Measurements from ENCODE around the gene NUCB2. TPM values are rescaled to one million over a fixed set of nuclear protein-coding genes. Genes with fewer than 3 reads are reported as not detected.
A peak's percentile ranks its signal among the peaks of the same experiment; 100 is the strongest.

Gene NUCB2
- total RNA-seq, 2 experiments from 2014 or later = 42.4 to 73.0 TPM

- H3K9me2 ChIP-seq (ENCODE audit: insufficient read depth, low read length) = no peaks in the 10 kb centered on the region
- CTCF ChIA-PET (ENCODE audit: unreplicated experiment) = interaction anchor here (0.7 to 1.0 kb wide), 2 partner anchors 27 to 174 kb away, joined by 3 read pairs; no protein-coding TSS in a partner anchor
- BruUV-seq (replicated peaks) = no TSS peak
- no peak for DNase-seq (ENCODE audit: low spot score)
- peak overlapping the region; percentile 72 for H3K27ac ChIP-seq (ENCODE audit: low read depth, low read length, poor library complexity, severe bottlenecking)
- no peaks in the 10 kb centered on the region for H4K20me1 ChIP-seq (ENCODE audit: insufficient read depth, low read length)
- peaks cover 22% of the 10 kb centered on the region for H3K79me2 ChIP-seq (ENCODE audit: insufficient read depth, low read depth, low read length)
- intact Hi-C loops (cut with micrococcal nuclease; ENCODE audit: unreplicated experiment) = loop anchor here (1.0 to 2.0 kb wide), 4 partner anchors 77 to 277 kb away; partner anchors contain the start of genes NUCB2 and RPS13
- peak overlapping the region; percentile 61 for H2AFZ ChIP-seq (ENCODE audit: low read length)
- H3K36me3 ChIP-seq (ENCODE audit: insufficient read depth, low read length) = peaks cover 23% of the 10 kb centered on the region
- H3K4me3 ChIP-seq (ENCODE audit: low read depth, low read length, poor library complexity, severe bottlenecking) = peak overlapping the region; percentile 70
- no peak for TF ChIP-seq EZH2phosphoT487 (IDR thresholded peaks at IDR 0.05; ENCODE audit: borderline replicate concordance, low read depth, low read length)
- TF ChIP-seq, protein P1, sequence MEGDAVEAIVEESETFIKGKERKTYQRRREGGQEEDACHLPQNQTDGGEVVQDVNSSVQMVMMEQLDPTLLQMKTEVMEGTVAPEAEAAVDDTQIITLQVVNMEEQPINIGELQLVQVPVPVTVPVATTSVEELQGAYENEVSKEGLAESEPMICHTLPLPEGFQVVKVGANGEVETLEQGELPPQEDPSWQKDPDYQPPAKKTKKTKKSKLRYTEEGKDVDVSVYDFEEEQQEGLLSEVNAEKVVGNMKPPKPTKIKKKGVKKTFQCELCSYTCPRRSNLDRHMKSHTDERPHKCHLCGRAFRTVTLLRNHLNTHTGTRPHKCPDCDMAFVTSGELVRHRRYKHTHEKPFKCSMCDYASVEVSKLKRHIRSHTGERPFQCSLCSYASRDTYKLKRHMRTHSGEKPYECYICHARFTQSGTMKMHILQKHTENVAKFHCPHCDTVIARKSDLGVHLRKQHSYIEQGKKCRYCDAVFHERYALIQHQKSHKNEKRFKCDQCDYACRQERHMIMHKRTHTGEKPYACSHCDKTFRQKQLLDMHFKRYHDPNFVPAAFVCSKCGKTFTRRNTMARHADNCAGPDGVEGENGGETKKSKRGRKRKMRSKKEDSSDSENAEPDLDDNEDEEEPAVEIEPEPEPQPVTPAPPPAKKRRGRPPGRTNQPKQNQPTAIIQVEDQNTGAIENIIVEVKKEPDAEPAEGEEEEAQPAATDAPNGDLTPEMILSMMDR (conservative IDR thresholded peaks at IDR 0.05; ENCODE audit: low read length) = no peak
- peaks cover 26% of the 10 kb centered on the region for H3K4me1 ChIP-seq (ENCODE audit: insufficient read depth, low read length, poor library complexity, severe bottlenecking)
- POLR2A ChIA-PET = interaction anchor here (0.5 to 1.6 kb wide), 6 partner anchors 12 to 276 kb away, joined by 3 to 5 read pairs (median 4); partner anchors contain the start of gene NUCB2
- peaks cover 5% of the 10 kb centered on the region; the same call in 1 of the 2 replicates for H3K9me3 ChIP-seq (ENCODE audit: low read length)
- peak overlapping the region; percentile 95 for H3K4me2 ChIP-seq (ENCODE audit: low read length)
Measured at GRCh38 chr11:17353821-17354600, 77.5 kb downstream of the NUCB2 start.

DNA sequence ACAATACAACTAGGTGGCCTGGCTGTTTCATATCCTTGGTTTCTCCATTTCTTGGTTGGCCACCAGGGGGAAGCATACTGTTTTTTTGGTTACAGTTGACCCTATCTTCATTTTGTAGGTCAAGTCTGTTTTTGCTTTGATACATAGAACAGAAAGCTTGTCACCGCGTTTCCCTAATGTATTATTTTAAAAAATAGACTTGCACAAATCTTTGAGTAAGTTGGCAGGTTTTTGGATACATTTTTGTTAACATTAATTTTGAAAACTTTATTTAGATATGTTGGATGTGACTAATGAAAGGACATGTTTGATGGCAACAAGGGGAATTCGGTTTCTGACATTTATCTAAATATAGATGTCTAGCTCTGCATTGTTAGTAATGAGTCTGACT, 78.1 kb downstream of the NUCB2 start:
- H3K4me3 ChIP-seq (ENCODE audit: low read depth, low read length, poor library complexity, severe bottlenecking) = peak overlapping the region; percentile 70
- H3K27ac ChIP-seq (ENCODE audit: low read depth, low read length, poor library complexity, severe bottlenecking) = no peak overlapping the region
- POLR2A ChIA-PET = interaction anchor here (0.5 to 1.6 kb wide), 5 partner anchors 11 to 147 kb away, joined by 3 to 5 read pairs (median 3); partner anchors contain the start of gene NUCB2
- peaks cover 5% of the 10 kb centered on the region; the same call in 1 of the 2 replicates for H3K9me3 ChIP-seq (ENCODE audit: low read length)
- H3K9me2 ChIP-seq (ENCODE audit: insufficient read depth, low read length) = no peaks in the 10 kb centered on the region
- intact Hi-C loops (cut with micrococcal nuclease; ENCODE audit: unreplicated experiment) = loop anchor here (1.0 kb wide), 2 partner anchors 150 to 174 kb away; no protein-coding TSS in a partner anchor
- CTCF ChIA-PET (ENCODE audit: unreplicated experiment) = interaction anchor here (1.0 kb wide), 1 partner anchor 173 kb away, joined by 3 read pairs; no protein-coding TSS in a partner anchor
- peak; percentile 86 for DNase-seq (ENCODE audit: low spot score)
- H4K20me1 ChIP-seq (ENCODE audit: insufficient read depth, low read length) = no peaks in the 10 kb centered on the region
- no TSS peak for BruUV-seq (replicated peaks)
- peaks cover 28% of the 10 kb centered on the region for H3K36me3 ChIP-seq (ENCODE audit: insufficient read depth, low read length)
- peak overlapping the region; percentile 95 for H3K4me2 ChIP-seq (ENCODE audit: low read length)
- H3K4me1 ChIP-seq (ENCODE audit: insufficient read depth, low read length, poor library complexity, severe bottlenecking) = peaks cover 26% of the 10 kb centered on the region
- peak overlapping the region; percentile 61; the same call in 1 of the 2 replicates for H2AFZ ChIP-seq (ENCODE audit: low read length)
- TF ChIP-seq EZH2phosphoT487 (IDR thresholded peaks at IDR 0.05; ENCODE audit: borderline replicate concordance, low read depth, low read length) = no peak
- TF ChIP-seq, protein P1 (conservative IDR thresholded peaks at IDR 0.05; ENCODE audit: low read length) = peak; percentile 90
- H3K79me2 ChIP-seq (ENCODE audit: insufficient read depth, low read depth, low read length) = peaks cover 22% of the 10 kb centered on the region

Data from OCI-LY7 (cell line).